H1 (cell line): Measurements from ENCODE around the gene MARCOL. TPM values are rescaled to one million over a fixed set of nuclear protein-coding genes. Genes with fewer than 3 reads are reported as not detected.

Source experiments
- CTCF ChIA-PET: fragments of 300-600 bp; sonication (Branson Sonifier 250); formaldehyde crosslinking; loops from one replicate; lab custom pipeline; 2021; ENCODE audit not compliant: partially characterized antibody; lab: Charles Lee
- POLR2A ChIA-PET: fragments of 300-600 bp; sonication (Branson Sonifier 250); formaldehyde crosslinking; loops from one replicate; lab custom pipeline; 2021; ENCODE audit warnings: inconsistent platforms; ENCODE audit not compliant: partially characterized antibody; lab: Charles Lee
- DNase-seq, 2 experiments: peaks; one replicate each; pipeline versions ENCODE4 v3.0.0 to v3.0.0-alpha.2; 2010 to 2022; ENCODE audit warnings: low spot score in 2 of 2, low read depth in 1 of 2, mixed read lengths in 1 of 2
- FAIRE-seq: peaks from 2 replicates; lab custom pipeline; 2011; peaks lifted over from hg19 to GRCh38; lab: Jason Lieb, UNC
- H2AFZ ChIP-seq: 2 replicates; pipeline ENCODE4 v1.8.1; 2012; ENCODE audit warnings: low read length, inconsistent platforms
- H2AK5ac ChIP-seq: 2 replicates; pipeline ENCODE4 v1.6.1; 2013; ENCODE audit warnings: low read depth, low read length
- H2BK120ac ChIP-seq: replicated peaks from 2 replicates; pipeline ENCODE3; 2013; ENCODE audit warnings: low read depth, low read length, inconsistent platforms
- H2BK12ac ChIP-seq: 2 replicates; pipeline ENCODE4 v1.6.1; 2013; ENCODE audit warnings: low read depth, low read length
- H2BK15ac ChIP-seq: 2 replicates; pipeline ENCODE4 v1.6.1; 2013; ENCODE audit warnings: low read length
- H2BK20ac ChIP-seq: 2 replicates; pipeline ENCODE4 v1.6.1; 2013; ENCODE audit warnings: low read length
- H2BK5ac ChIP-seq: 2 replicates; pipeline ENCODE4 v1.6.1; 2013; ENCODE audit warnings: low read depth, low read length
- H3K14ac ChIP-seq: 2 replicates; pipeline ENCODE4 v1.6.1; 2013; ENCODE audit warnings: inconsistent platforms; ENCODE audit not compliant: insufficient read length
- H3K18ac ChIP-seq: 2 replicates; pipeline ENCODE4 v1.6.1; 2013; ENCODE audit warnings: low read length; ENCODE audit errors: extremely low read depth
- H3K23ac ChIP-seq: 2 replicates; pipeline ENCODE4 v1.6.1; 2013; ENCODE audit warnings: inconsistent platforms; ENCODE audit not compliant: insufficient read length
- H3K23me2 ChIP-seq: 2 replicates; pipeline ENCODE4 v1.6.1; 2013; ENCODE audit warnings: low read depth, low read length
- H3K27ac ChIP-seq: 2 replicates; pipeline ENCODE4 v1.6.1; 2011; ENCODE audit warnings: low read depth, low read length, inconsistent platforms
- H3K27me3 ChIP-seq, 4 experiments: replicated peaks in 1 of 4; 1 replicate in 1 of 4; 2 replicates in 3 of 4; pipeline versions ENCODE4 v1.6.1 to v1.8.1; 2011 to 2013; ENCODE audit warnings: low read length in 3 of 4, mild to moderate bottlenecking in 3 of 4, inconsistent platforms in 2 of 4, mixed read lengths in 2 of 4, moderate library complexity in 1 of 4; ENCODE audit not compliant: control insufficient read depth in 3 of 4, insufficient read depth in 3 of 4; ENCODE audit errors: extremely low read depth in 1 of 4
- H3K36me3 ChIP-seq, 4 experiments: 2 replicates each; pipeline versions ENCODE4 v1.6.1 to v1.8.1; 2011 to 2013; ENCODE audit warnings: mild to moderate bottlenecking in 4 of 4, low read length in 3 of 4, moderate library complexity in 2 of 4, control low read depth in 1 of 4, inconsistent platforms in 1 of 4; ENCODE audit not compliant: insufficient read depth in 4 of 4, control insufficient read depth in 2 of 4
- H3K4ac ChIP-seq: replicated peaks from 2 replicates; pipeline ENCODE3; 2013; ENCODE audit warnings: low read length, low read depth, mixed read lengths, inconsistent platforms; ENCODE audit not compliant: insufficient read length
- H3K4me1 ChIP-seq, 4 experiments: replicated peaks in 1 of 4; 1 replicate in 1 of 4; 2 replicates in 3 of 4; pipeline versions ENCODE4 v1.6.1 to v1.8.1; 2011 to 2013; ENCODE audit warnings: low read length in 3 of 4, inconsistent platforms in 2 of 4, mixed read lengths in 1 of 4; ENCODE audit not compliant: insufficient read depth in 4 of 4, control insufficient read depth in 3 of 4
- H3K4me2 ChIP-seq, 2 experiments: 2 replicates each; pipeline versions ENCODE4 v1.6.1 to v1.8.1; 2011 to 2013; ENCODE audit warnings: low read depth in 2 of 2, low read length in 2 of 2, control low read depth in 1 of 2, inconsistent platforms in 1 of 2, mild to moderate bottlenecking in 1 of 2; ENCODE audit not compliant: insufficient read depth in 1 of 2
- H3K4me3 ChIP-seq, 4 experiments: fragments of 200-600, 300-600 bp in 1 of 4; sonication (generic), shearing (Covaris generic), sonication (Bioruptor Twin) in 1 of 4; 2 replicates each; pipeline versions ENCODE4 v1.5.1 to v1.8.1; 2011 to 2016; ENCODE audit warnings: low read length in 4 of 4, low read depth in 3 of 4, control low read depth in 2 of 4, inconsistent platforms in 2 of 4, mild to moderate bottlenecking in 2 of 4, mixed read lengths in 1 of 4, moderate library complexity in 1 of 4; ENCODE audit not compliant: insufficient read depth in 2 of 4; ENCODE audit errors: extremely low read depth in 1 of 4
- H3K56ac ChIP-seq: replicated peaks from 2 replicates; pipeline ENCODE3; 2013; ENCODE audit warnings: low read depth, mild to moderate bottlenecking, mixed read lengths, low read length, inconsistent platforms; ENCODE audit not compliant: insufficient read length
- H3K79me1 ChIP-seq: 2 replicates; pipeline ENCODE4 v1.6.1; 2013; ENCODE audit warnings: low read depth, low read length, control low read depth
- H3K79me2 ChIP-seq, 2 experiments: 2 replicates each; pipeline versions ENCODE4 v1.6.1 to v1.8.1; 2012 to 2013; ENCODE audit warnings: low read length in 2 of 2, mild to moderate bottlenecking in 2 of 2, inconsistent platforms in 1 of 2; ENCODE audit not compliant: insufficient read depth in 2 of 2, control insufficient read depth in 1 of 2
- H3K9ac ChIP-seq, 4 experiments: replicated peaks in 1 of 4; 1 replicate in 1 of 4; 2 replicates in 3 of 4; pipeline versions ENCODE4 v1.6.1 to v1.8.1; 2011 to 2013; ENCODE audit warnings: low read depth in 3 of 4, low read length in 3 of 4, control low read depth in 2 of 4, mild to moderate bottlenecking in 2 of 4, moderate library complexity in 2 of 4, inconsistent platforms in 1 of 4; ENCODE audit errors: extremely low read depth in 1 of 4
- H3K9me3 ChIP-seq, 2 experiments: 2 replicates each; pipeline versions ENCODE4 v1.6.1 to v1.8.1; 2012 to 2013; ENCODE audit warnings: mild to moderate bottlenecking in 2 of 2, moderate library complexity in 2 of 2, control low read depth in 1 of 2, inconsistent platforms in 1 of 2, low read depth in 1 of 2, low read length in 1 of 2, mixed read lengths in 1 of 2; ENCODE audit not compliant: insufficient read depth in 2 of 2
- H4K20me1 ChIP-seq, 2 experiments: replicated peaks in 1 of 2; 2 replicates each; pipeline versions ENCODE3 to v1.8.1; 2011 to 2013; ENCODE audit warnings: inconsistent platforms in 2 of 2, low read length in 2 of 2, mild to moderate bottlenecking in 1 of 2; ENCODE audit not compliant: insufficient read depth in 2 of 2, control insufficient read depth in 1 of 2
- H4K5ac ChIP-seq: 2 replicates; pipeline ENCODE4 v1.6.1; 2013; ENCODE audit warnings: low read length, low read depth, mixed read lengths, inconsistent platforms; ENCODE audit not compliant: insufficient read length
- H4K8ac ChIP-seq: 2 replicates; pipeline ENCODE4 v1.8.0; 2013; ENCODE audit warnings: mild to moderate bottlenecking, moderate library complexity, low read length, inconsistent platforms; ENCODE audit not compliant: insufficient read depth; ENCODE audit errors: extremely low read depth
- H4K91ac ChIP-seq: replicated peaks from 2 replicates; pipeline ENCODE3; 2013; ENCODE audit warnings: low read length, mixed read lengths, inconsistent platforms; ENCODE audit not compliant: insufficient read length
- RNF2 ChIP-seq: fragments of 200-900, 300-1000 bp; sonication (generic); IDR thresholded peaks from 2 replicates; pipeline ENCODE4 v1.7.1; 2016; ENCODE audit warnings: borderline replicate concordance, low read depth, mild to moderate bottlenecking, antibody characterized with exemption, low read length; ENCODE audit not compliant: poor library complexity, severe bottlenecking; ENCODE audit errors: missing control alignments
- polyA plus RNA-seq, 7 experiments: library from polyadenylated mRNA; depleted of rRNA in 3 of 7; stranded (reverse) in 5 of 7; unstranded in 2 of 7; fragments of >200 nt in 5 of 7; fragments of 200-250 nt in 2 of 7; gene quantifications; 1 replicate in 5 of 7; 2 replicates in 1 of 7; 4 replicates in 1 of 7; pipeline versions ENCODE4 v1.2.1 to v1.2.3, GENCODE V29; 2011 to 2013; ENCODE audit warnings: missing spikeins in 2 of 7, mixed read lengths in 2 of 7
- total RNA-seq: library from RNA; stranded (reverse); fragmentation: NEBNext Ultra II Directional; extraction: Animal tissue kit (Norgen Biotek cat#: 25700); gene quantifications from 2 replicates; pipeline ENCODE4 v1.2.1, GENCODE V29; 2021

The MARCOL gene
- total and polyA plus RNA-seq, 2 of the 8 experiments (the other 6 are each of a cell fraction or from before 2014, with no cell fraction given): not detected

DNA sequence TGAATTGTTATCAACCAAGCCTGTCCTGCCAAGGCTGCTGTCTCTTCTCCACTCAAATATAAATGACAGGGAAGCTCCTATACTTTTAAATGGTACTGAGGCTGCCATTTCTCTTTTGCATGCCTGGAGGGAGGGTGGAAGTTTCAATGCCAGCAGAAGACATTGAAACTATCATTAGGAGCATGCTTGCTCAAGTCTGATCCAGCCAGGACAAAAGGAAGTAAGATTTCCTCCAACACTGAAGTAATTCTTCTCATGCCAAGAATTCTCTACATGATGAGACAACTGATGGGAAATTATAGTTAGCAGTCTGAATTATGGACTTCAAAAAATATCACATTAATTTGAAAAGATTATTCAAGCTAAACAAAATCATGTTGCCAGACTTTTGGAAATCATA, 30.1 kb upstream of the MARCOL start:
- H3K79me2 ChIP-seq: no peaks in the 10 kb centered on the region
- H3K18ac ChIP-seq: no peak overlapping the region
- H3K9me3 ChIP-seq: no peaks in the 10 kb centered on the region
- H4K5ac ChIP-seq: no peak overlapping the region
- H3K23me2 ChIP-seq: no peaks in the 10 kb centered on the region
- no peak overlapping the region for H3K4ac ChIP-seq
- TF ChIP-seq RNF2: no peak
- H2BK5ac ChIP-seq: no peak overlapping the region
- no peaks in the 10 kb centered on the region for H4K20me1 ChIP-seq
- H3K27ac ChIP-seq: no peak overlapping the region
- POLR2A ChIA-PET: no interaction called here
- no peak overlapping the region for H2BK12ac ChIP-seq
- FAIRE-seq: no peak
- H3K4me2 ChIP-seq: no peak overlapping the region
- no peaks in the 10 kb centered on the region for H3K4me1 ChIP-seq
- DNase-seq: no peak
- no peak overlapping the region for H4K91ac ChIP-seq
- no peak overlapping the region for H4K8ac ChIP-seq
- no peak overlapping the region for H3K14ac ChIP-seq
- no peak overlapping the region for H3K9ac ChIP-seq
- no peak overlapping the region for H2AK5ac ChIP-seq
- no peaks in the 10 kb centered on the region; a peak in 1 of 8 replicates for H3K36me3 ChIP-seq
- H2BK15ac ChIP-seq: no peak overlapping the region
- CTCF ChIA-PET: no interaction called here
- H3K23ac ChIP-seq: no peak overlapping the region
- H2BK20ac ChIP-seq: no peak overlapping the region
- no peak overlapping the region for H3K4me3 ChIP-seq
- H2AFZ ChIP-seq: no peak overlapping the region
- no peaks in the 10 kb centered on the region for H3K79me1 ChIP-seq
- H2BK120ac ChIP-seq: no peak overlapping the region
- H3K56ac ChIP-seq: no peak overlapping the region
- H3K27me3 ChIP-seq: no peaks in the 10 kb centered on the region
